Ammon's horn (tissue), 1 donor: ENCODE measurements around the gene HPN.

Experiments
- DNase-seq: peaks from one replicate; pipeline ENCODE4 v3.0.0-alpha.2; 2016; ENCODE audit warnings: low spot score

Gene HPN

GRCh38 chr19:35062942-35063341 lies 21.4 kb downstream of the HPN start:
- no peak for DNase-seq

- DNase-seq, result no peak
These were observed 22.7 kb downstream of the HPN start for GRCh38 chr19:35063940-35064818.

GRCh38 chr19:35065574-35065973 lies 24.1 kb downstream of the HPN start:
- DNase-seq, result no peak

GRCh38 chr19:35066121-35066520 lies 24.6 kb downstream of the HPN start:
- no peak for DNase-seq

GRCh38 chr19:35066691-35067563 lies 25.4 kb downstream of the HPN start:
- DNase-seq, result peak; percentile 93

- DNase-seq, result no peak
These were observed 27.6 kb downstream of the HPN start for GRCh38 chr19:35068941-35069634.

GRCh38 chr19:35069696-35070095 lies 28.2 kb downstream of the HPN start:
- DNase-seq, result no peak

GRCh38 chr19:35070471-35070870 lies 28.9 kb downstream of the HPN start:
- DNase-seq, result no peak

- DNase-seq, result no peak
These were observed 32.0 kb downstream of the HPN start for GRCh38 chr19:35073516-35073915.

- no peak for DNase-seq
These were observed 32.4 kb downstream of the HPN start for GRCh38 chr19:35073941-35074340.

GRCh38 chr19:35074426-35075201 lies 33.1 kb downstream of the HPN start:
- no peak for DNase-seq

GRCh38 chr19:35075202-35076025 lies 33.9 kb downstream of the HPN start:
- no peak for DNase-seq

GRCh38 chr19:35076026-35076370 lies 34.5 kb downstream of the HPN start:
- no peak for DNase-seq

- no peak for DNase-seq
These were observed 35.1 kb downstream of the HPN start for GRCh38 chr19:35076657-35077056.

GRCh38 chr19:35077411-35078223 lies 36.1 kb downstream of the HPN start:
- DNase-seq, result no peak

- no peak for DNase-seq
These were observed 38.3 kb downstream of the HPN start for GRCh38 chr19:35079826-35080225.

- no peak for DNase-seq
These were observed 39.2 kb downstream of the HPN start for GRCh38 chr19:35080613-35081170.

GRCh38 chr19:35081201-35081600 lies 39.7 kb downstream of the HPN start:
- no peak for DNase-seq

GRCh38 chr19:35083691-35084508 lies 42.4 kb downstream of the HPN start:
- DNase-seq, result no peak
